Stimulated activated naive CD8-positive, alpha-beta T cell treated with anti-CD3 and anti-CD28 coated beads, Interleukin-15, Interleukin-2, amounts not matched to agents 100 U/mL and 50 U/mL, for 24 hours (primary cell): ENCODE results near the gene ZNF749.
A peak's percentile ranks its signal among the peaks of the same experiment; 100 is the strongest.

ENCODE experiments used
- ATAC-seq: fragments of 150-1000 bp; cut with Tn5 transposase; one replicate; pipeline ENCODE4 v1.10.0; 2021
- DNase-seq: peaks from one replicate; pipeline ENCODE4 v3.0.0; 2021

ZNF749 gene

GRCh38 chr19:57435062-57435978, at the start of gene ZNF749:
ZNF749 (plus strand) TSS chr19:57435325; CDS start chr19:57435579, 254 bp downstream.
- ATAC-seq (peak; percentile 99), DNase-seq (peak; percentile 95)

- DNase-seq (no peak), ATAC-seq (no peak)
Observed at GRCh38 chr19:57389194-57389729, 45.9 kb upstream of the ZNF749 start.

- DNase-seq (peak; percentile 97), ATAC-seq (peak; percentile 99)
Observed at GRCh38 chr19:57389730-57390598, 45.2 kb upstream of the ZNF749 start, which contains the start of gene ZNF548. ZNF548 (plus strand) TSS chr19:57389854; CDS start chr19:57390100, 246 bp downstream.

- ATAC-seq (no peak), DNase-seq (no peak)
Observed at GRCh38 chr19:57395710-57396109, 39.4 kb upstream of the ZNF749 start.

GRCh38 chr19:57398868-57399267, 36.3 kb upstream of the ZNF749 start:
- no peak for DNase-seq
- no peak for ATAC-seq

GRCh38 chr19:57403737-57404563, 31.2 kb upstream of the ZNF749 start:
- DNase-seq (no peak), ATAC-seq (peak; percentile 37)

GRCh38 chr19:57406516-57407123, 28.5 kb upstream of the ZNF749 start:
- peak; percentile 59 for ATAC-seq

GRCh38 chr19:57410877-57411671, 24.1 kb upstream of the ZNF749 start, which contains the start of gene ZNF17:
ZNF17 (plus strand) TSS chr19:57411161; CDS start chr19:57413616, 2,455 bp downstream.
- ATAC-seq (peak; percentile 100), DNase-seq (peak; percentile 91)

More at GRCh38 chr19:57406516-57407123, 28.5 kb upstream of the ZNF749 start:
- peak; percentile 75 for DNase-seq

GRCh38 chr19:57419439-57419838, 15.7 kb upstream of the ZNF749 start:
- DNase-seq (no peak), ATAC-seq (no peak)

- DNase-seq = no peak
- ATAC-seq = no peak
Observed at GRCh38 chr19:57421037-57421436, 14.1 kb upstream of the ZNF749 start.

GRCh38 chr19:57434386-57435061, 601 bp upstream of the ZNF749 start:
- ATAC-seq = no peak
- DNase-seq = no peak

- ATAC-seq = no peak
- DNase-seq = no peak
Observed at GRCh38 chr19:57436417-57436816, 1.3 kb downstream of the ZNF749 start.

- DNase-seq = no peak
- no peak for ATAC-seq
Observed at GRCh38 chr19:57437931-57438330, 2.8 kb downstream of the ZNF749 start.

GRCh38 chr19:57438925-57439324, 3.8 kb downstream of the ZNF749 start:
- DNase-seq (no peak), ATAC-seq (no peak)

GRCh38 chr19:57441979-57442752, 7.0 kb downstream of the ZNF749 start:
- DNase-seq = no peak

GRCh38 chr19:57443121-57443696, 8.1 kb downstream of the ZNF749 start:
- DNase-seq (no peak), ATAC-seq (no peak)

More at GRCh38 chr19:57441979-57442752, 7.0 kb downstream of the ZNF749 start:
- ATAC-seq = no peak

- DNase-seq (no peak), ATAC-seq (no peak)
Observed at GRCh38 chr19:57452307-57452706, 17.2 kb downstream of the ZNF749 start.

GRCh38 chr19:57465680-57466381, 30.7 kb downstream of the ZNF749 start:
- ATAC-seq (no peak), DNase-seq (no peak)
